Hypothalamus (tissue), 51 donors: ENCODE results near the gene UBQLN4.
A peak's percentile ranks its signal among the peaks of the same experiment; 100 is the strongest.
"Not testable (repeated sequence)": the region's sequence is repeated elsewhere in the genome, so short reads cannot be mapped to it uniquely, and the experiment has no call there.

Experiments
- DNase-seq, 51 donors: peaks; one replicate each; lab custom pipeline; 2025; lab: John Stamatoyannopoulos, UW

UBQLN4 gene

DNA sequence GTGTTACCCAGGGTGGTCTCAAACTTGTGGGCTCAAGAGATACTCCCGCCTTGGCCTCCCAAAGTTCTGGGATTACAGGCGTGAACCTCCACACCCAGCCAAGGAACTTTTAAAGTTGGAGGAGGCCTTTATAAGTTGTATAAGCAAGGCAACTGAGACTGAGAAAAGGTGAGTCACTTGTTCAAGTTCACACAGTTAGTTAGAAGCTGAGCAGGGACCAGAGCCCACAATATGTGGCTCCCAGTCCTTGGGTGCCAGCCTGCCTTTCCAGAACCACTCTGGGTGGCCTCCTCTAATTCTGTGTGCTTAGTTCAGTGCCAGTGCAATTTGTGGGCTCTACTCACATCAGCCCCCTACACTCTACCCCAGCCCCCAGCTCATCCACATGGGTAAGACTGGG lies 11.0 kb upstream of the UBQLN4 start:
- no peak for DNase-seq

DNA sequence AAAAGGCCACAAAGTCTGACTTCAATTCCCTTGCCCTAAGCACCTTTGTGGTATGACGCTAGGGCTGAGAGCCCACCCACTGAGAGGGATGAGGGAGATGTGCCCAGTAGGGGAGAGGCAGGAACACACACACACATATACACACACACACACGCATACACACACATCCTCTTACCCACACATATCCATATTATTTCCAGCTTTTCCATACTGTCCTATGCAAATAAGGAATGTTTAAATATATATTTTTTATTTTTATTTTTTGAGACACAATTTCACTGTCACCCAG lies 10.3 kb upstream of the UBQLN4 start:
- DNase-seq: no peak

GRCh38 chr1:156062189-156062588 lies 8.6 kb upstream of the UBQLN4 start:
- no peak for DNase-seq

GRCh38 chr1:156060937-156061636 lies 7.5 kb upstream of the UBQLN4 start, which contains the start of gene RAB25:
TSS of gene RAB25 (plus strand) at chr1:156061160. CDS start at chr1:156061401, 241 bp downstream.
- DNase-seq: no peak

- no peak for DNase-seq
Observed at GRCh38 chr1:156056326-156056849, 2.8 kb upstream of the UBQLN4 start.

DNA sequence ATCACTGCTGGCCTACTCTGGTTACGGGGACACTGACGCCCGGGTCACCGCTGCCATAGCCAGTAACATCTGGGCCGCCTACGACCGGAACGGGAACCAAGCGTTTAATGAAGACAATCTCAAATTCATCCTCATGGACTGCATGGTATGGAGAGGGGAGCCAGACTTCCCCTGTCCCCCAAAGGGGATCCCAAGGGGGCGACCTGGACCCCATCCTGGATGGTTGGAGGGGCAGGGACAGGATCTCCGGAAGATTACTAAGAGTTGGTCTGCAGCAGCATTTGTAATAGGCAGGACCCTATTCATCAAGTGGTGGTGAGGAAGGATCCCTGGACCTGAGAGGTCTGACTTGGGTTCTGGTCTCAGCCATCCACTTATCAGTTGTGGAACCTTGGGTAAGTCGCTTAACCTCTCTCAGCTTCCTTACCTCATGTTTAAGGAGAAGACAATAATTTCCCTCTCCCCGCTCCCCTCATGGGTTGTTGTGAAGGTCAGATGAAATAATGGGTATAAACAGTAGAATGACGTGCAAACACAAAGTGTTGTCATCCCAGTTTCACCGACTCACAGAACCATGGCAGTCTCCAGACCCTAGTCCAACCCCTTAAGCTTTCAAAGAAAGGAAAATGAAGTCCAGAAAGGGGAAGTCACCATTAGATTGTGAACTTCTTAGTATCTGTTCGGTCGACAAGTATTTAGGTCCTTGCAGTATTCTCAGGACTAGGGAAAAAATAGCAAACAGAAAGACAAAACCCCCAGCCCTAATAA lies 1.9 kb upstream of the UBQLN4 start:
- DNase-seq: peak in 3 of 51 donors; percentile 6 to 43 (median 40)

- DNase-seq: peak; percentile 81 to 99 (median 97)
Observed at GRCh38 chr1:156054500-156055280, 1.1 kb upstream of the UBQLN4 start, which contains the start of gene LAMTOR2. TSS of gene LAMTOR2 (plus strand) at chr1:156054782. CDS start at chr1:156054890, 108 bp downstream.

DNA sequence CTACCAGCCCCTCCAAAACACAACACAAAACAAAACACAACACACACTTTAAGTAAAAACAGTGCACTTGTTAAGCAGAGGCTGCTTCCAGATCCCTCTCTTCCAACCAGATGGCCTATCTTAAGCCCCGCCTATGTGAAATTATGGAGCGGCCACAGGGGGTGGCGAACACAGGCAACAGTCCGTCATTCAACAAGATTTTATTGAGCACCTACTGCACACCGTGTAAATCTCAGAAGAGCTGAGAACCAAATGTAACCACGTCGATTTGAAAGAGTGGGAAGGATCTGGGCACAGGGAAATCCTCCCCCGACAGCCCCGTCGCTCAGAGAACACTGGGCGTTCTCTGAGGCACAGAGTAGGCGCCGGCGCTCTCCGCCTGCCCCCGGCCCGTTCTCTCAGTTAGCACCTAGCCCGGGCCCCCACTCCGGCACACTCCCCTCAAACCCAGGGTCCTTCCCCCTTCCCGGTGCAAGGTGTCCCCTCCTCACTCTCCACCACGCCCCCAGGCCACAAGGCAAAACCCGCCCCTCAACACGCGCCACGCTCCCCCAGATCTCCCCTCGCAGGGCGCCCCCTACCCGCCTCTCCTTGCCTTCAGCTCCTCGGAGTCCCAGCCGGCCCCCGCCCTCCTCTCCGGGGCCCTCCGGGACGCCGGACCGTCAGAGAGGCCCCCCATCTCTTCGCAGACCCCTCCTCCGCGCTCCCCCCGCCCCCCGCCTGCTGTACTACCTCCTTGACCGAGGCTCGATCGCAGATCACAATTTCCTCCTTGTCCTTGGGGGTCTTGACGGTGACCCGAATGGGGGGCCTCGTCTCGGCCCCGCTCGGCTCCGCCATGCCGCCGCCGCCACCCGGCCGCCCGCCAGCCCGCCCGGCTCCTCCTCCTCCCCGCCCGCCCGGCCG lies 483 bp downstream of the UBQLN4 start:
- peak in 27 of 51 donors; percentile 29 to 73 (median 49) for DNase-seq

DNA sequence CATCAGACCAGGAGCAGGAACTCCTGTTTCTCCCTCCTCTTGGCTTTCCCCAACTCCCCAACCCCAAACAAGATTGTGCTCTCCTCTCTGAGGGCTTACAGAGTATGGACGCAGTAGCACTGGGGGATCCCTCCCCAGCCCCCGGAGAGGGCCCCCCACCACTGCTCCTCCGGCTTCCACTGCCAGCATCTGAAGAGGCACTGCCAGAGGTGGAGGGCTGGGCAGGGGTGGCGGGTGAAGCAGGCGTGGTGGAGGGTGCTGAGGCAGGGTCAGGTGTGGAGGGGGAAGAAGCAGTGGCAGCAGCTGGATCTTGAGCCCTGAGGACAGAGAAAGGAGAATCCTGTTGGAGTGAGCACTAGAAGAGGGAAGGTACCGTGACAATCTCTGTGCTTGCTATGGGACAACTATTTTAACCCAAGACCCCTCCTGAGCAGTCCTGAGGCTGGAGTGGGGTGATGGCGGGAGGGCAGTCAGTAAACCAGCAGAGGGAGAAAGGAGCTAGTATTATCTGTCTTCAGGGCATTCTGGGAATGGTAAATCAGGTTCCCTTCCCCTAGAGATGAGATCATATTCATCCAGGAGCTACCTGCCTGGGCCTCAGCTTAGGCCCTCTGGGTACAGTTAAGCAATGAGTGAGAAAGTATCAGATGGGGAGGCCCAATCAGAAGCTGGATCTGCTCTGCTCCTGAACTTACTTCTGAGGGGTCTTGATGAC lies 2.4 kb downstream of the UBQLN4 start:
- no peak for DNase-seq

DNA sequence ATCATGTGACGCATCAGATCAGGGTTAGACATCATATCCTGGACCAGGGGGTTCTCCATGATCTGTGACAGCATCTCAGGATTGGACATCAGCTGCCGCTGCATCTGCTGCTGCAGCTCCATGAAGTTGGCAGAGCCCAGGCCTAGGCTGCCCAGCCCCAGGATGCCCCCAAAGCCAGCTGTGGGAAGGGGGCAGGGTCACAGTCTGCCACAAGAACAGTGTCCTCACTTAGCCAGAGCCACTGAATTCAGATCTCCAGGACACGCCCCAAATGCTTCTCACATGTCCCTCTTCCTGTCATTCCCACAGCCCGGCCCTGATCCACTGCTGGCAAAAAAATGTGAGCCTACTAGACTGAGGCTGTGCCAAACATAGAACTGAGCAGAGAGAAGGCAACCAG lies 3.2 kb downstream of the UBQLN4 start:
- DNase-seq: peak in 26 of 51 donors; percentile 9 to 61 (median 31)

- no peak for DNase-seq
Observed at GRCh38 chr1:156048663-156049258, 4.8 kb downstream of the UBQLN4 start.

- DNase-seq: no peak
Observed at GRCh38 chr1:156045076-156045475, 8.5 kb downstream of the UBQLN4 start.

- no peak for DNase-seq
Observed at GRCh38 chr1:156042828-156043227, 10.8 kb downstream of the UBQLN4 start.

- DNase-seq: not testable (repeated sequence)
Observed at GRCh38 chr1:156034991-156035390, 18.6 kb downstream of the UBQLN4 start.

GRCh38 chr1:156033011-156033410 lies 20.6 kb downstream of the UBQLN4 start:
- no peak for DNase-seq

DNA sequence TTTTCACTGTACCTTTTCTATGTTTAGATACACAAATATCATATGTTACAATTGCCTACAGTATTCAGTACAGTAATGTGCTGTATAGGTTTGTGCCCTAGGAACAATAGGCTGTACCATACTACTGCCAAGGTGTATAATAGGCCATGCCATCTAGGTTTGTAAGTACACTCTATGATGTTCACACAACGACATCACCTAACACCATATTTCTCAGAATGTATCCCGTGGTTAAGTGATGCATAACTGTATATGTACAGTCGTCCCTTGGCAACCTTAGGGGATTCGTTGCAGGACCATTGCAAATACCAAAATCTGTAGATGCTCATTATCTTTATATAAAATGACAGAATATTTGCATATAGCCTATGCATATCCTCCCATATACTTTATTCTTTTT lies 27.0 kb downstream of the UBQLN4 start:
- no peak for DNase-seq

- DNase-seq: peak in 8 of 51 donors; percentile 2 to 47 (median 10)
Observed at GRCh38 chr1:156025876-156026275, 27.7 kb downstream of the UBQLN4 start.

DNA sequence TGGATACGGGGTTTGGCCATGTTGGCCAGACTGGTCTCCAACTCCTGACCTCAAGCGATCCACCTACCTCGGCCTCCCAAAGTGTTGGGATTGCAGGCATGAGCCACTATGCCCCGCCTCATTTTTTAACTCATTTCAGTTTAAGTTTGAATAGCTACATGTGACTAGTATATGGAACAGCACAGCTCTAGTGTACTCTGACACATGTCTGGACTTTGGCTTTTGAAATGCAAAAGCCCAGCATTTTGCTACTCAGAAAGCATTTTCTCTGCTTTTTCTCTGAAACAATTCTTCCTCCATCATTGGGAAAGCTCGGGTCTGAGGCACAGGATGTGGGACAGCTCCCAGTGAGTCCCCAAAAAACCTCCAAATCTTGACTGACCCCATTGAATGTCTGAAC lies 28.8 kb downstream of the UBQLN4 start:
- DNase-seq: no peak

DNA sequence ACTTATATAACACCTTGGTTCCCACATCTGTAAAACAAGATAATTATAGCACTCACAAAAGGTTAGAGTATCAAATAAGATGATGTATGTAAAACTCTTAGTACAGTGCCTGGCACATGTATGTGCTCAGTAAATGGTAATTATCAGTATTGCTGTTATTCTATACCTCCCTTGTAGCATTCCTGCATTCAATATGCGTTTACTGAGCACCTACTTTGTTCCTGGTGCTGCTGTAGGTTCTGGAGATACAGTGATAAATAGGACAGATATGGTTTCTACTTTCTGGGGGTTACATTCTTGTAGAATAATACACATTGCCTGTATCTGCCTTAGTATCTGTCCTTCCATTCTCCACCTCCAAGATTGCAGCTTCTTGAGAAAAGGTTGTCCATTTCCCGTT lies 31.6 kb downstream of the UBQLN4 start:
- DNase-seq: no peak
